Measurements from ENCODE around the gene MAP2K3.

MAP2K3 gene

DNA sequence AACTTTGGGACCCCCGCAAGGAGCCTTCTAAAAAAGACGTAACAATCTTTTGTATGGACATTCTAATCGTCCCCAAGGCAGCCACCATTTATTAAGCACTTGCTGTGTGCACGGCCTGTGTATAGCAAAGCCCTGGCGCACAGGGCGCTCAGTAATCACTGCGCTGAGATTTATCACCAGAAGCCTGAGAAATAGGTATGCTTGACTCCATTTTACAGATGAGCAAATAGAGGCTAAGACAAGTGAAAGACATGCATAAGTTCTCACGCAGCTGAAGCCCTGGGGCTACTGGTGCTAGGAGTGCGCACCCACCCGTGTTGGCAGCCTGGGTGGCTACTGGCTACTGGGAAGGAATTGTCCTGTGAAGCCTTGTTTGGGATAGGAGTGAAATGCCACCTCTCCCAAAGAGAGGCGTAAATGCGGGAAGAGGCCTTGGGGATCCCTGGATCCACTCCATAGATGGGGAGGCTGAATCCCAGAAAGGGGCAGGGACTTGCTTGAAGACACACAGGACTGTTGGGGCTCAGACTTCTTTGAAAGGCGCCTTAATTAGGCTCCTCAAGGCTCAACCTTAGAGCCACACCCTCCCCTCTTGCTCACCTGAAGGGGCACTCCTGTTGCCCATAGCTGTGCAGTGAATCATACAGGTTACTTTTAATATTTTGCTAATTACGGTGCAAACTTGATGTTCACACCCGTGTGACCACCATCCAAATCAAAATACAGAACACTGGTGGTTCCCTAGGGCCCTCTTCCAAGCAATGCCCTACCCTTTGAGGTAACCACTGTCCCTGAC lies 30.7 kb upstream of the MAP2K3 start:
- Histone ChIP-seq H3K27ac (ENCODE audit: low read length) (no peak overlapping the region), H3K9me3 (ENCODE audit: control insufficient read depth, insufficient read depth, low read length) (no peaks in the 10 kb centered on the region), H3K4me1 (ENCODE audit: control insufficient read depth, insufficient read depth, low read length) (0 out of 2 replicates have a peak, but pooled peaks cover 3% of the 10 kb centered on the region), H3K36me3 (ENCODE audit: control insufficient read depth, insufficient read depth, low read length) (no peaks in the 10 kb centered on the region), H3K4me3 (ENCODE audit: low read length) (peak overlapping the region; percentile 45; the same call in 1 of the 2 replicates), H3K27me3 (ENCODE audit: control insufficient read depth, insufficient read depth, low read length) (no peaks in the 10 kb centered on the region)
- no CpG with 5 or more reads among the region's 15 CpGs for WGBS (ENCODE audit: insufficient coverage, insufficient read length)
- DNase-seq (ENCODE audit: low read depth, low spot score), result no peak

GRCh38 chr17:21258593-21258992 lies 25.9 kb upstream of the MAP2K3 start:
- no peak overlapping the region for H3K4me3 ChIP-seq (ENCODE audit: low read length)
- DNase-seq (ENCODE audit: low read depth, low spot score), result no peak
- no CpG with 5 or more reads among the region's 7 CpGs for WGBS (ENCODE audit: insufficient coverage, insufficient read length)
- no peak overlapping the region for H3K27ac ChIP-seq (ENCODE audit: low read length)
- H3K9me3 ChIP-seq (ENCODE audit: control insufficient read depth, insufficient read depth, low read length), result no peaks in the 10 kb centered on the region
- no peaks in the 10 kb centered on the region for H3K27me3 ChIP-seq (ENCODE audit: control insufficient read depth, insufficient read depth, low read length)
- no peaks in the 10 kb centered on the region for H3K36me3 ChIP-seq (ENCODE audit: control insufficient read depth, insufficient read depth, low read length)
- H3K4me1 ChIP-seq (ENCODE audit: control insufficient read depth, insufficient read depth, low read length), result no peaks in the 10 kb centered on the region

GRCh38 chr17:21262259-21262993 lies 22.1 kb upstream of the MAP2K3 start:
- Histone ChIP-seq H3K27ac (ENCODE audit: low read length) (no peak overlapping the region), H3K27me3 (ENCODE audit: control insufficient read depth, insufficient read depth, low read length) (no peaks in the 10 kb centered on the region), H3K36me3 (ENCODE audit: control insufficient read depth, insufficient read depth, low read length) (no peaks in the 10 kb centered on the region), H3K4me1 (ENCODE audit: control insufficient read depth, insufficient read depth, low read length) (no peaks in the 10 kb centered on the region), H3K4me3 (ENCODE audit: low read length) (no peak overlapping the region), H3K9me3 (ENCODE audit: control insufficient read depth, insufficient read depth, low read length) (no peaks in the 10 kb centered on the region)
- no CpG with 5 or more reads among the region's 12 CpGs for WGBS (ENCODE audit: insufficient coverage, insufficient read length)
- no peak for DNase-seq (ENCODE audit: low read depth, low spot score)

DNA sequence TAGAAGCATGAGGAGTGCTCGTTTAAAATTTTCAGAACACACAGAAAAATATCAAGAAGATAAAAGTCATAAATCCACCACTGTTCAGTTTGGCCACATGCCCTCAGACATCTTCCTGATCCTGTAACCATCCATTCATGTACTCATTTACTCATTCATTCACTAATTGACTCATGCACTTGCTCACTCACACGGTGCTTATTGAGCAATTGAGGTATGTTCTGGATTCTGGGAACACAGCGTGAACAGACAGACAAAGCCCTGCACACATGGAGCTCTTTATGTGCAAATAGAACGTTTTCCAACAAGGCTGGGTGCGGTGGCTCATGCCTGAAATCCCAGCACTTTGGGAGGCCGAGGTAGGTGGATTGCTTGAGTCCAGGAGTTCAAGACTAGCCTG lies 21.1 kb upstream of the MAP2K3 start:
- H3K9me3 ChIP-seq (ENCODE audit: control insufficient read depth, insufficient read depth, low read length), result no peaks in the 10 kb centered on the region
- no peak overlapping the region for H3K4me3 ChIP-seq (ENCODE audit: low read length)
- H3K27ac ChIP-seq (ENCODE audit: low read length), result no peak overlapping the region
- no peaks in the 10 kb centered on the region for H3K27me3 ChIP-seq (ENCODE audit: control insufficient read depth, insufficient read depth, low read length)
- H3K4me1 ChIP-seq (ENCODE audit: control insufficient read depth, insufficient read depth, low read length), result no peaks in the 10 kb centered on the region
- WGBS (ENCODE audit: insufficient coverage, insufficient read length), result no CpG with 5 or more reads among the region's 6 CpGs
- H3K36me3 ChIP-seq (ENCODE audit: control insufficient read depth, insufficient read depth, low read length), result no peaks in the 10 kb centered on the region
- no peak for DNase-seq (ENCODE audit: low read depth, low spot score)

DNA sequence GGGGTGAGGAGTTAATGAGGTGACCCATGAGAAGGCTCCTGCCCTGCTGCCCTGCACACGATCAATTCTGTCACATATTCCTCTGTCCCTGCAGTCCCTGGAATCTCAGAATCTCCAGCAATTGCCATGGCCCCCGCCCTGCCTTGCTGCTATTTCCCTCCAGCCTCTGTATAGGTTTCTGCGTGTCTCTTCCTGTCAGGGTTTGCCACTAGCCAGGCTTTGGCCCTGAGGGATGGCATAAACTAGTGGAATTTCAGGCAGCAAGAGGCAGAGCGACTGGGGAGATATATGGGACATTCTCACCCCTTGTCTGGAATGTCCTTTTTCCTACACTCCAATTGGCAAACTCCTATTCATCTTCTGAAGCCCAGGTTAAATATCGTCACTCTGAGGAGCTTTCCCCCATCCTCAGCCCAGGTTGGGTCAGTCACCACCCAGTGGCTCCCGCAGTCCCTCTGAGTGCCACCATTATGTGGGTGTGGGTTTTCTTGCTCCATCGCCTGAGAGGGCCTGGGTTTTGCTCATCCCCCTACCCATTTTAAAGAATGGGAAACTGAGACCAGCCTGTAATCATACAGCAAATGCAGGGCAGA lies 15.8 kb upstream of the MAP2K3 start:
- Histone ChIP-seq H3K27me3 (ENCODE audit: control insufficient read depth, insufficient read depth, low read length) (no peaks in the 10 kb centered on the region), H3K9me3 (ENCODE audit: control insufficient read depth, insufficient read depth, low read length) (no peaks in the 10 kb centered on the region), H3K27ac (ENCODE audit: low read length) (no peak overlapping the region), H3K4me1 (ENCODE audit: control insufficient read depth, insufficient read depth, low read length) (no peaks in the 10 kb centered on the region), H3K36me3 (ENCODE audit: control insufficient read depth, insufficient read depth, low read length) (no peaks in the 10 kb centered on the region), H3K4me3 (ENCODE audit: low read length) (no peak overlapping the region)
- DNase-seq (ENCODE audit: low read depth, low spot score), result no peak
- WGBS (ENCODE audit: insufficient coverage, insufficient read length), result no CpG with 5 or more reads among the region's 7 CpGs

DNA sequence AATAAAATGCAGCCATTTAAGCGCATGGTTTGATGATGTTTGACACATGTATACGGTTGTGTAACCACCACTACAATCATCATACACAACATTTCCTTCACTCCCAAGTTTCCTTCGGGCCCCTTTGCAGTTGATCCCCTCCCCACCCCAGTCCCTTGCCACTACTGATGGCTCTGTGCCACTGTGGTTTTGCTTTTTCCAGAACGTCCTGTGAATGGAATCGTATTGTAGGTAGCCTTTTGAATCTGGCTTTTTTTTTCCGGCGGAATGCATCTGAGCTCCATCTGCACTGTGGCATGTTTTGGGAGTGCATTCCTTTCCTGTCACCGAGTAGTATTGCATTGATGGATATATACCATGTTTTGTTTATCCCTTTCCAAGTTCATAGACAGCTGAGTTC lies 15.1 kb upstream of the MAP2K3 start:
- no peaks in the 10 kb centered on the region for H3K4me1 ChIP-seq (ENCODE audit: control insufficient read depth, insufficient read depth, low read length)
- H3K9me3 ChIP-seq (ENCODE audit: control insufficient read depth, insufficient read depth, low read length), result no peaks in the 10 kb centered on the region
- no peaks in the 10 kb centered on the region for H3K27me3 ChIP-seq (ENCODE audit: control insufficient read depth, insufficient read depth, low read length)
- DNase-seq (ENCODE audit: low read depth, low spot score), result no peak
- H3K36me3 ChIP-seq (ENCODE audit: control insufficient read depth, insufficient read depth, low read length), result no peaks in the 10 kb centered on the region
- no peak overlapping the region for H3K27ac ChIP-seq (ENCODE audit: low read length)
- no peak overlapping the region for H3K4me3 ChIP-seq (ENCODE audit: low read length)
- no CpG with 5 or more reads among the region's 8 CpGs for WGBS (ENCODE audit: insufficient coverage, insufficient read length)

GRCh38 chr17:21271454-21272183 lies 12.9 kb upstream of the MAP2K3 start:
- H3K9me3 ChIP-seq (ENCODE audit: control insufficient read depth, insufficient read depth, low read length), result no peaks in the 10 kb centered on the region
- H3K4me1 ChIP-seq (ENCODE audit: control insufficient read depth, insufficient read depth, low read length), result no peaks in the 10 kb centered on the region
- H3K36me3 ChIP-seq (ENCODE audit: control insufficient read depth, insufficient read depth, low read length), result no peaks in the 10 kb centered on the region
- H3K27ac ChIP-seq (ENCODE audit: low read length), result no peak overlapping the region
- no peak for DNase-seq (ENCODE audit: low read depth, low spot score)
- peaks cover under 1% of the 10 kb centered on the region; the same call in 1 of the 2 replicates for H3K27me3 ChIP-seq (ENCODE audit: control insufficient read depth, insufficient read depth, low read length)
- no peak overlapping the region for H3K4me3 ChIP-seq (ENCODE audit: low read length)
- no CpG with 5 or more reads among the region's 10 CpGs for WGBS (ENCODE audit: insufficient coverage, insufficient read length)

DNA sequence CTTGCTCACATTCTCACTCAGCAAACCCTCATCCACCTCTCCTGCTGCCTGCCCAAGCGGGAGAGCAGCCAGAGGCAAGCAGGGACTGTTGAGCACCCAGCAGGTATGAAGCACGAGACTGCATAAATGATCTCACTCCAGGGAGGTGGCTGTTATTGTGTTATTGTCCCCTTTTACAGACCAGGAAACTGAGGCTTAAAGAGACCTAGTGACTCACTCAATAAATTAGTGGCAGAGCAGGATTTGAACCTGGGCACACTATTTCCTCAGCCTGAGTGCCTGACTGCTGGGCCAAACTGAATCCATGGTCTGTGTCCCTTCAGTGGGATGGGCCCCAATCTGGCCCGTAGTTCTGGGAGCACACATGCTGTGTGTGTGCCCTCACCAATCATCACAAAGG lies 12.3 kb upstream of the MAP2K3 start:
- no CpG with 5 or more reads among the region's 3 CpGs for WGBS (ENCODE audit: insufficient coverage, insufficient read length)
- Histone ChIP-seq H3K27ac (ENCODE audit: low read length) (no peak overlapping the region), H3K36me3 (ENCODE audit: control insufficient read depth, insufficient read depth, low read length) (no peaks in the 10 kb centered on the region), H3K27me3 (ENCODE audit: control insufficient read depth, insufficient read depth, low read length) (peaks cover 2% of the 10 kb centered on the region; the same call in 1 of the 2 replicates), H3K4me3 (ENCODE audit: low read length) (no peak overlapping the region), H3K4me1 (ENCODE audit: control insufficient read depth, insufficient read depth, low read length) (no peaks in the 10 kb centered on the region), H3K9me3 (ENCODE audit: control insufficient read depth, insufficient read depth, low read length) (no peaks in the 10 kb centered on the region)
- DNase-seq (ENCODE audit: low read depth, low spot score), result no peak

- Histone ChIP-seq H3K36me3 (ENCODE audit: control insufficient read depth, insufficient read depth, low read length) (no peaks in the 10 kb centered on the region), H3K4me3 (ENCODE audit: low read length) (no peak overlapping the region), H3K27me3 (ENCODE audit: control insufficient read depth, insufficient read depth, low read length) (peaks cover 2% of the 10 kb centered on the region; the same call in 1 of the 2 replicates), H3K4me1 (ENCODE audit: control insufficient read depth, insufficient read depth, low read length) (no peaks in the 10 kb centered on the region), H3K27ac (ENCODE audit: low read length) (no peak overlapping the region), H3K9me3 (ENCODE audit: control insufficient read depth, insufficient read depth, low read length) (no peaks in the 10 kb centered on the region)
- no peak for DNase-seq (ENCODE audit: low read depth, low spot score)
- no CpG with 5 or more reads among the region's 14 CpGs for WGBS (ENCODE audit: insufficient coverage, insufficient read length)
Observed at GRCh38 chr17:21272881-21273792, 11.4 kb upstream of the MAP2K3 start.
